ENCODE data around the gene MAPKAP1. TPM values are rescaled to one million over a fixed set of nuclear protein-coding genes. Genes with fewer than 3 reads are reported as not detected.

Gene MAPKAP1
- total and polyA plus RNA-seq, 2 experiments from 2014 or later, result 68.4 to 98.5 TPM

DNA sequence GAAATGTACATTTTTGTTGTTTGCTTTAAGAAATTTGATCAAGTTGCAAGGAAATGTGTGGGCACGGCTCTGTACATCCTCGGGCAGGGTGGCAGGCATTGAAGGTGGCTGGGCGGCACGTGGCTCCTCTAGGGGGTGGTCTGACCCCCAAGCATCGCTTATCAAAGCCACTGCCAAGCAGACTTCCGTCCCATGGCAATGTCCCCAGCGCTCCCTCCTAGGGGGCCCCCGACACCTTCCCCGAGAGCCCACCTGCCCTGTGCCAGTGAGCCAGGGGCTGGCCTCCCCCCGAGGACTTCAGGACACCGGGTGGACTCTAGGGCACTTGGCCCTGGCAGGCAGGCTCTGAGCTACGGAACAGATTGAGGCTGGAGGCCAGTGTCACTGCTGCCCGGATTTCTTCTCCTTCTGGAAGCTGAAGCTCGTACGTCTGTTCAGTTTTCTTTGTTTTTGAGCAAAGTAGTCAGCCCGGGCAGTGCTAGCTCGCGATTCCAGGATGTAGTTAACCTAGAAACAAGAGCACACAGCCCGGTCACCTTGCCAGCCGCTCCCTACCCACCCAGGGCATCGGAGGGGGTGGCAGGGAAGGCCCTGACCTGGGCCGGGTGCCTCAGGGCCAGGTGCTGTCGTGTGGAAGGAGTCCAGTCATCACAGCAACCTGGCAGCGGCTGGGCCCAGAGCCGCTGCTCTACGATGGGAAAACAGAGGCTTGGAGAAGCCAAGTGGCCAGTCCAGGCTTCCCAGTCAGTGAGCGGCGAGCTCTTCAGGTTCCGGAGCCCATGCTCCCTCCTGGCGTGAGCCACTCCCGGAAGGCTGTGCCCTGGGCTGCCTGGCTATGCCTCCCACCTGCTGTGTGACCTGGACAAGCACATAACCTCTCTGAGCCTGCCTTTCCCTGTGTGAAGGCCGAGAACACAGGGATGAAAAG is 268.2 kb downstream of the MAPKAP1 start:
- Mint-ChIP-seq H3K36me3 (ENCODE audit: low read depth) (no peaks in the 10 kb centered on the region; the same call in 1 of the 3 replicates), H3K4me3 (no peak overlapping the region)
- no peak overlapping the region for H2AFZ ChIP-seq

More for the DNA sequence above, 268.2 kb downstream of the MAPKAP1 start:
- peaks cover 6% of the 10 kb centered on the region for H3K27me3 Mint-ChIP-seq (ENCODE audit: insufficient read depth, low read depth, poor library complexity)
- Histone ChIP-seq H3K4me1 (ENCODE audit: insufficient read depth) (no peaks in the 10 kb centered on the region), H3K4me2 (no peak overlapping the region), H3K27ac (ENCODE audit: low read depth) (no peak overlapping the region), H3K36me3 (ENCODE audit: insufficient read depth) (no peaks in the 10 kb centered on the region), H3K9me2 (ENCODE audit: insufficient read depth) (no peaks in the 10 kb centered on the region), H4K20me1 (replicated peaks; ENCODE audit: insufficient read depth) (0 out of 2 replicates have a peak, but pooled peaks cover 4% of the 10 kb centered on the region), H3K79me2 (replicated peaks; ENCODE audit: insufficient read depth) (no peaks in the 10 kb centered on the region), H3K27me3 (ENCODE audit: insufficient read depth) (no peaks in the 10 kb centered on the region), H3F3A (replicated peaks; ENCODE audit: low read depth) (no peaks in the 10 kb centered on the region), H3K4me3 (no peak overlapping the region)
- no peak overlapping the region for H3K27ac Mint-ChIP-seq
- no peak for ATAC-seq
- TF ChIP-seq, protein P1, sequence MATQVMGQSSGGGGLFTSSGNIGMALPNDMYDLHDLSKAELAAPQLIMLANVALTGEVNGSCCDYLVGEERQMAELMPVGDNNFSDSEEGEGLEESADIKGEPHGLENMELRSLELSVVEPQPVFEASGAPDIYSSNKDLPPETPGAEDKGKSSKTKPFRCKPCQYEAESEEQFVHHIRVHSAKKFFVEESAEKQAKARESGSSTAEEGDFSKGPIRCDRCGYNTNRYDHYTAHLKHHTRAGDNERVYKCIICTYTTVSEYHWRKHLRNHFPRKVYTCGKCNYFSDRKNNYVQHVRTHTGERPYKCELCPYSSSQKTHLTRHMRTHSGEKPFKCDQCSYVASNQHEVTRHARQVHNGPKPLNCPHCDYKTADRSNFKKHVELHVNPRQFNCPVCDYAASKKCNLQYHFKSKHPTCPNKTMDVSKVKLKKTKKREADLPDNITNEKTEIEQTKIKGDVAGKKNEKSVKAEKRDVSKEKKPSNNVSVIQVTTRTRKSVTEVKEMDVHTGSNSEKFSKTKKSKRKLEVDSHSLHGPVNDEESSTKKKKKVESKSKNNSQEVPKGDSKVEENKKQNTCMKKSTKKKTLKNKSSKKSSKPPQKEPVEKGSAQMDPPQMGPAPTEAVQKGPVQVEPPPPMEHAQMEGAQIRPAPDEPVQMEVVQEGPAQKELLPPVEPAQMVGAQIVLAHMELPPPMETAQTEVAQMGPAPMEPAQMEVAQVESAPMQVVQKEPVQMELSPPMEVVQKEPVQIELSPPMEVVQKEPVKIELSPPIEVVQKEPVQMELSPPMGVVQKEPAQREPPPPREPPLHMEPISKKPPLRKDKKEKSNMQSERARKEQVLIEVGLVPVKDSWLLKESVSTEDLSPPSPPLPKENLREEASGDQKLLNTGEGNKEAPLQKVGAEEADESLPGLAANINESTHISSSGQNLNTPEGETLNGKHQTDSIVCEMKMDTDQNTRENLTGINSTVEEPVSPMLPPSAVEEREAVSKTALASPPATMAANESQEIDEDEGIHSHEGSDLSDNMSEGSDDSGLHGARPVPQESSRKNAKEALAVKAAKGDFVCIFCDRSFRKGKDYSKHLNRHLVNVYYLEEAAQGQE (IDR thresholded peaks at IDR 0.05; ENCODE audit: unreplicated experiment), result no peak
- TF ChIP-seq ZNF114 (CRISPR knock-in tag; IDR thresholded peaks at IDR 0.05) (no peak), EZH2 (IDR thresholded peaks at IDR 0.05; ENCODE audit: low read depth, unreplicated experiment) (no peak), EZH2phosphoT487 (IDR thresholded peaks at IDR 0.05; ENCODE audit: unreplicated experiment) (no peak), POLR2AphosphoS5 (IDR thresholded peaks at IDR 0.05; ENCODE audit: low read depth) (no peak), NANOG (IDR thresholded peaks at IDR 0.05; ENCODE audit: borderline replicate concordance) (no peak), ZNF331 (CRISPR knock-in tag; IDR thresholded peaks at IDR 0.05; ENCODE audit: low read depth) (no peak), JUNB (IDR thresholded peaks at IDR 0.05; ENCODE audit: unreplicated experiment) (no peak)
- TF ChIP-seq, protein P2, sequence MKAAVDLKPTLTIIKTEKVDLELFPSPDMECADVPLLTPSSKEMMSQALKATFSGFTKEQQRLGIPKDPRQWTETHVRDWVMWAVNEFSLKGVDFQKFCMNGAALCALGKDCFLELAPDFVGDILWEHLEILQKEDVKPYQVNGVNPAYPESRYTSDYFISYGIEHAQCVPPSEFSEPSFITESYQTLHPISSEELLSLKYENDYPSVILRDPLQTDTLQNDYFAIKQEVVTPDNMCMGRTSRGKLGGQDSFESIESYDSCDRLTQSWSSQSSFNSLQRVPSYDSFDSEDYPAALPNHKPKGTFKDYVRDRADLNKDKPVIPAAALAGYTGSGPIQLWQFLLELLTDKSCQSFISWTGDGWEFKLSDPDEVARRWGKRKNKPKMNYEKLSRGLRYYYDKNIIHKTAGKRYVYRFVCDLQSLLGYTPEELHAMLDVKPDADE (IDR thresholded peaks at IDR 0.05), result no peak
- TF ChIP-seq, protein P3, sequence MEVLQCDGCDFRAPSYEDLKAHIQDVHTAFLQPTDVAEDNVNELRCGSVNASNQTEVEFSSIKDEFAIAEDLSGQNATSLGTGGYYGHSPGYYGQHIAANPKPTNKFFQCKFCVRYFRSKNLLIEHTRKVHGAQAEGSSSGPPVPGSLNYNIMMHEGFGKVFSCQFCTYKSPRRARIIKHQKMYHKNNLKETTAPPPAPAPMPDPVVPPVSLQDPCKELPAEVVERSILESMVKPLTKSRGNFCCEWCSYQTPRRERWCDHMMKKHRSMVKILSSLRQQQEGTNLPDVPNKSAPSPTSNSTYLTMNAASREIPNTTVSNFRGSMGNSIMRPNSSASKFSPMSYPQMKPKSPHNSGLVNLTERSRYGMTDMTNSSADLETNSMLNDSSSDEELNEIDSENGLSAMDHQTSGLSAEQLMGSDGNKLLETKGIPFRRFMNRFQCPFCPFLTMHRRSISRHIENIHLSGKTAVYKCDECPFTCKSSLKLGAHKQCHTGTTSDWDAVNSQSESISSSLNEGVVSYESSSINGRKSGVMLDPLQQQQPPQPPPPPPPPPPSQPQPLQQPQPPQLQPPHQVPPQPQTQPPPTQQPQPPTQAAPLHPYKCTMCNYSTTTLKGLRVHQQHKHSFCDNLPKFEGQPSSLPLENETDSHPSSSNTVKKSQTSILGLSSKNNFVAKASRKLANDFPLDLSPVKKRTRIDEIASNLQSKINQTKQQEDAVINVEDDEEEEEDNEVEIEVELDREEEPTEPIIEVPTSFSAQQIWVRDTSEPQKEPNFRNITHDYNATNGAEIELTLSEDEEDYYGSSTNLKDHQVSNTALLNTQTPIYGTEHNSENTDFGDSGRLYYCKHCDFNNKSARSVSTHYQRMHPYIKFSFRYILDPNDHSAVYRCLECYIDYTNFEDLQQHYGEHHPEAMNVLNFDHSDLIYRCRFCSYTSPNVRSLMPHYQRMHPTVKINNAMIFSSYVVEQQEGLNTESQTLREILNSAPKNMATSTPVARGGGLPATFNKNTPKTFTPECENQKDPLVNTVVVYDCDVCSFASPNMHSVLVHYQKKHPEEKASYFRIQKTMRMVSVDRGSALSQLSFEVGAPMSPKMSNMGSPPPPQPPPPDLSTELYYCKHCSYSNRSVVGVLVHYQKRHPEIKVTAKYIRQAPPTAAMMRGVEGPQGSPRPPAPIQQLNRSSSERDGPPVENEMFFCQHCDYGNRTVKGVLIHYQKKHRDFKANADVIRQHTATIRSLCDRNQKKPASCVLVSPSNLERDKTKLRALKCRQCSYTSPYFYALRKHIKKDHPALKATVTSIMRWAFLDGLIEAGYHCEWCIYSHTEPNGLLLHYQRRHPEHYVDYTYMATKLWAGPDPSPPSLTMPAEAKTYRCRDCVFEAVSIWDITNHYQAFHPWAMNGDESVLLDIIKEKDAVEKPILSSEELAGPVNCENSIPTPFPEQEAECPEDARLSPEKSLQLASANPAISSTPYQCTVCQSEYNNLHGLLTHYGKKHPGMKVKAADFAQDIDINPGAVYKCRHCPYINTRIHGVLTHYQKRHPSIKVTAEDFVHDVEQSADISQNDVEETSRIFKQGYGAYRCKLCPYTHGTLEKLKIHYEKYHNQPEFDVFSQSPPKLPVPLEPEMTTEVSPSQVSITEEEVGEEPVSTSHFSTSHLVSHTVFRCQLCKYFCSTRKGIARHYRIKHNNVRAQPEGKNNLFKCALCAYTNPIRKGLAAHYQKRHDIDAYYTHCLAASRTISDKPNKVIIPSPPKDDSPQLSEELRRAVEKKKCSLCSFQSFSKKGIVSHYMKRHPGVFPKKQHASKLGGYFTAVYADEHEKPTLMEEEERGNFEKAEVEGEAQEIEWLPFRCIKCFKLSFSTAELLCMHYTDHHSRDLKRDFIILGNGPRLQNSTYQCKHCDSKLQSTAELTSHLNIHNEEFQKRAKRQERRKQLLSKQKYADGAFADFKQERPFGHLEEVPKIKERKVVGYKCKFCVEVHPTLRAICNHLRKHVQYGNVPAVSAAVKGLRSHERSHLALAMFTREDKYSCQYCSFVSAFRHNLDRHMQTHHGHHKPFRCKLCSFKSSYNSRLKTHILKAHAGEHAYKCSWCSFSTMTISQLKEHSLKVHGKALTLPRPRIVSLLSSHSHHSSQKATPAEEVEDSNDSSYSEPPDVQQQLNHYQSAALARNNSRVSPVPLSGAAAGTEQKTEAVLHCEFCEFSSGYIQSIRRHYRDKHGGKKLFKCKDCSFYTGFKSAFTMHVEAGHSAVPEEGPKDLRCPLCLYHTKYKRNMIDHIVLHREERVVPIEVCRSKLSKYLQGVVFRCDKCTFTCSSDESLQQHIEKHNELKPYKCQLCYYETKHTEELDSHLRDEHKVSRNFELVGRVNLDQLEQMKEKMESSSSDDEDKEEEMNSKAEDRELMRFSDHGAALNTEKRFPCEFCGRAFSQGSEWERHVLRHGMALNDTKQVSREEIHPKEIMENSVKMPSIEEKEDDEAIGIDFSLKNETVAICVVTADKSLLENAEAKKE (CRISPR knock-in tag; IDR thresholded peaks at IDR 0.05), result no peak
- TF ChIP-seq, protein P4, sequence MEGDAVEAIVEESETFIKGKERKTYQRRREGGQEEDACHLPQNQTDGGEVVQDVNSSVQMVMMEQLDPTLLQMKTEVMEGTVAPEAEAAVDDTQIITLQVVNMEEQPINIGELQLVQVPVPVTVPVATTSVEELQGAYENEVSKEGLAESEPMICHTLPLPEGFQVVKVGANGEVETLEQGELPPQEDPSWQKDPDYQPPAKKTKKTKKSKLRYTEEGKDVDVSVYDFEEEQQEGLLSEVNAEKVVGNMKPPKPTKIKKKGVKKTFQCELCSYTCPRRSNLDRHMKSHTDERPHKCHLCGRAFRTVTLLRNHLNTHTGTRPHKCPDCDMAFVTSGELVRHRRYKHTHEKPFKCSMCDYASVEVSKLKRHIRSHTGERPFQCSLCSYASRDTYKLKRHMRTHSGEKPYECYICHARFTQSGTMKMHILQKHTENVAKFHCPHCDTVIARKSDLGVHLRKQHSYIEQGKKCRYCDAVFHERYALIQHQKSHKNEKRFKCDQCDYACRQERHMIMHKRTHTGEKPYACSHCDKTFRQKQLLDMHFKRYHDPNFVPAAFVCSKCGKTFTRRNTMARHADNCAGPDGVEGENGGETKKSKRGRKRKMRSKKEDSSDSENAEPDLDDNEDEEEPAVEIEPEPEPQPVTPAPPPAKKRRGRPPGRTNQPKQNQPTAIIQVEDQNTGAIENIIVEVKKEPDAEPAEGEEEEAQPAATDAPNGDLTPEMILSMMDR (conservative IDR thresholded peaks at IDR 0.05; ENCODE audit: low read depth in 2 of 2), result no peak
- no peak for DNase-seq (ENCODE audit: low spot score)
- H3K9me3 Mint-ChIP-seq, result no peaks in the 10 kb centered on the region
- H3K4me1 Mint-ChIP-seq, result peaks cover under 1% of the 10 kb centered on the region; the same call in 1 of the 3 replicates

Measured in GM23338 (cell line).